Measurements from ENCODE around the gene TRPV4.

Gene TRPV4

GRCh38 chr12:109771746-109772621 is 61.2 kb downstream of the TRPV4 start:
- Histone ChIP-seq H3K9me3 (ENCODE audit: control insufficient read depth in 1 of 2, low read length in 2 of 2) (no peaks in the 10 kb centered on the region), H3K27me3 (ENCODE audit: low read depth, low read length) (no peaks in the 10 kb centered on the region), H3K4me1 (ENCODE audit: control insufficient read depth in 1 of 2, insufficient read depth in 2 of 2, low read length in 2 of 2) (peaks cover 0 to 6% of the 10 kb centered on the region in 2 donors), H3K4me3 (ENCODE audit: low read depth in 1 of 2, low read length in 2 of 2) (no peak overlapping the region), H3K36me3 (ENCODE audit: control insufficient read depth in 1 of 2, insufficient read depth in 2 of 2, low read length in 2 of 2) (no peaks in the 10 kb centered on the region), H3K27ac (ENCODE audit: low read length) (no peak overlapping the region)

GRCh38 chr12:109770861-109771670 is 62.1 kb downstream of the TRPV4 start:
- H3K4me3 ChIP-seq (ENCODE audit: low read depth in 1 of 2, low read length in 2 of 2): no peak overlapping the region
- no peaks in the 10 kb centered on the region for H3K27me3 ChIP-seq (ENCODE audit: low read depth, low read length)
- peaks cover 0 to 6% of the 10 kb centered on the region in 2 donors for H3K4me1 ChIP-seq (ENCODE audit: control insufficient read depth in 1 of 2, insufficient read depth in 2 of 2, low read length in 2 of 2)
- no peaks in the 10 kb centered on the region for H3K9me3 ChIP-seq (ENCODE audit: control insufficient read depth in 1 of 2, low read length in 2 of 2)
- no peak overlapping the region for H3K27ac ChIP-seq (ENCODE audit: low read length)
- no peaks in the 10 kb centered on the region for H3K36me3 ChIP-seq (ENCODE audit: control insufficient read depth in 1 of 2, insufficient read depth in 2 of 2, low read length in 2 of 2)

GRCh38 chr12:109770104-109770860 is 62.9 kb downstream of the TRPV4 start:
- H3K36me3 ChIP-seq (ENCODE audit: control insufficient read depth in 1 of 2, insufficient read depth in 2 of 2, low read length in 2 of 2): no peaks in the 10 kb centered on the region
- no peak overlapping the region for H3K27ac ChIP-seq (ENCODE audit: low read length)
- H3K4me3 ChIP-seq (ENCODE audit: low read depth in 1 of 2, low read length in 2 of 2): no peak overlapping the region
- H3K9me3 ChIP-seq (ENCODE audit: control insufficient read depth in 1 of 2, low read length in 2 of 2): no peaks in the 10 kb centered on the region
- H3K27me3 ChIP-seq (ENCODE audit: low read depth, low read length): no peaks in the 10 kb centered on the region
- peaks cover 0 to 6% of the 10 kb centered on the region in 2 donors for H3K4me1 ChIP-seq (ENCODE audit: control insufficient read depth in 1 of 2, insufficient read depth in 2 of 2, low read length in 2 of 2)

GRCh38 chr12:109768901-109769670 is 64.1 kb downstream of the TRPV4 start:
- Histone ChIP-seq H3K27ac (ENCODE audit: low read length) (no peak overlapping the region), H3K27me3 (ENCODE audit: low read depth, low read length) (no peaks in the 10 kb centered on the region), H3K36me3 (ENCODE audit: control insufficient read depth in 1 of 2, insufficient read depth in 2 of 2, low read length in 2 of 2) (no peaks in the 10 kb centered on the region), H3K9me3 (ENCODE audit: control insufficient read depth in 1 of 2, low read length in 2 of 2) (no peaks in the 10 kb centered on the region), H3K4me3 (ENCODE audit: low read depth in 1 of 2, low read length in 2 of 2) (no peak overlapping the region), H3K4me1 (ENCODE audit: control insufficient read depth in 1 of 2, insufficient read depth in 2 of 2, low read length in 2 of 2) (peaks cover 0 to 6% of the 10 kb centered on the region in 2 donors)

- H3K27ac ChIP-seq (ENCODE audit: low read length): no peak overlapping the region
- no peaks in the 10 kb centered on the region for H3K27me3 ChIP-seq (ENCODE audit: low read depth, low read length)
- no peak overlapping the region for H3K4me3 ChIP-seq (ENCODE audit: low read depth in 1 of 2, low read length in 2 of 2)
- H3K9me3 ChIP-seq (ENCODE audit: control insufficient read depth in 1 of 2, low read length in 2 of 2): peaks cover 0 to 4% of the 10 kb centered on the region in 2 donors
- peaks cover 0 to 6% of the 10 kb centered on the region in 2 donors for H3K4me1 ChIP-seq (ENCODE audit: control insufficient read depth in 1 of 2, insufficient read depth in 2 of 2, low read length in 2 of 2)
- no peaks in the 10 kb centered on the region for H3K36me3 ChIP-seq (ENCODE audit: control insufficient read depth in 1 of 2, insufficient read depth in 2 of 2, low read length in 2 of 2)
Observed at GRCh38 chr12:109767991-109768900, 65.0 kb downstream of the TRPV4 start.

DNA sequence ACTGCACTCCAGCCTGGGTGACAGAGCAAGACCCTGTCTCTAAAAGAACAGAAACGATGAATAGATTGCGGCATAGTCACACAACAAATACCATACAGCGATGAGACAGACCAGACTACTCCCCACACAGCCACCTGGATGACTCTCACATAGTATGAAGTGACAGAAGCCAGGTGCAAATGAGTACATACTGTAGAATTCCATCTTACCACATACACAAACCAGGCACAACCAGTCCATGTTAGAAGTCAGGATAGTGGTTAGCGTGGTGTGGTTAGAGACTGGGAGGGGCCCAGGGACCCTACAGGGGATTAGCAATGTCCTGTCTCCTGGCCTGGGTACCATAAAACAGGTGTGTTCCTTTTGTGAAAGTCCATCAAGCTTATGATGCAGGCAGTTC is 65.7 kb downstream of the TRPV4 start:
- Histone ChIP-seq H3K4me1 (ENCODE audit: control insufficient read depth in 1 of 2, insufficient read depth in 2 of 2, low read length in 2 of 2) (no peaks in the 10 kb centered on the region), H3K27ac (ENCODE audit: low read length) (no peak overlapping the region), H3K9me3 (ENCODE audit: control insufficient read depth in 1 of 2, low read length in 2 of 2) (peaks cover 0 to 5% of the 10 kb centered on the region in 2 donors), H3K27me3 (ENCODE audit: low read depth, low read length) (no peaks in the 10 kb centered on the region), H3K4me3 (ENCODE audit: low read depth in 1 of 2, low read length in 2 of 2) (no peak overlapping the region), H3K36me3 (ENCODE audit: control insufficient read depth in 1 of 2, insufficient read depth in 2 of 2, low read length in 2 of 2) (no peaks in the 10 kb centered on the region)

DNA sequence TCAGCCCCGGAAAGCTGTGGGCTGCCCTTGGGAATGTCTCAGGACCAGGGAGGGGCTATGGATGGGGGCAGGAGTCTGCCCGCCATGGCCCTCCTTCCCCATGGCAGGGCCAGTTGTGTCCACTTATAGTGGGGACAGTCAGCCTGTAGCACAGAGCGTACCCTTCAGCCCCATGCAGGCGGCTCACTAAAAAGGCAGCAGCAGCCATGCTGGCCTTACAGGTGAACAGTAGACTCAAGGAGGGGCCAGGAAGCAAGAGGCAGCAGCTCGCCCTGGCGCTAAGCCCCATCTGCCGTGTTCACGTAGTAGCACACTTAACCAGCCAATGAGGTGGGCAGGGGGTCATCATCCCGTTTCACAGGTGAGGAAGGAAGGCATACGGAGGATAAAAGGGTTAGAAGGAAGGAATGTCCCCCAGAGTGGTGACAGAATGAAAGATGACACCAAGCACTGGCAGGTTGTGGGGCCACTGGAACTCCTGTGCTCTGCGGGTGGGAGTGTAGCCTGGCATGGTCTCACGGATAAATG is 66.9 kb downstream of the TRPV4 start:
- peaks cover 0 to 5% of the 10 kb centered on the region in 2 donors for H3K9me3 ChIP-seq (ENCODE audit: control insufficient read depth in 1 of 2, low read length in 2 of 2)
- no peak overlapping the region for H3K27ac ChIP-seq (ENCODE audit: low read length)
- H3K36me3 ChIP-seq (ENCODE audit: control insufficient read depth in 1 of 2, insufficient read depth in 2 of 2, low read length in 2 of 2): no peaks in the 10 kb centered on the region
- H3K27me3 ChIP-seq (ENCODE audit: low read depth, low read length): no peaks in the 10 kb centered on the region
- H3K4me3 ChIP-seq (ENCODE audit: low read depth in 1 of 2, low read length in 2 of 2): no peak overlapping the region
- peaks cover 0 to under 1% of the 10 kb centered on the region in 2 donors for H3K4me1 ChIP-seq (ENCODE audit: control insufficient read depth in 1 of 2, insufficient read depth in 2 of 2, low read length in 2 of 2)

DNA sequence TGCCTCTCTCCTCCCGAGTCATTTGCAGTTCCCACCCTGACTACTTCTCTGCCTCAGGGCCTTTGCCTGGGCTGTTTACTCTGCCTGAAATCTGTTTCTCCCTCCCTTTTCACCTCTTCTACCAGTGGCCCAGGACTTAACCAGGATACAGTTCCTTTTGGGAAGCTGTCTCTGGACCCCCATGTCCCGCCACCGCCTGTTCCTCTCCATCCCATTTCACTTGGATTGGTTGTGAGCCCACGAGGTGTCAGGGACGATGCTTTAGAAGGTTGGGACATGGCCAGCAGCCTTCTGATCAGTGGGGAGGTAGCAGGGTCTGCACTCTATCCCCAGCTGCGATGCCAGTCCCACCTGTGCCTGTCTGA is 67.8 kb downstream of the TRPV4 start:
- H3K9me3 ChIP-seq (ENCODE audit: control insufficient read depth in 1 of 2, low read length in 2 of 2): peaks cover 0 to 5% of the 10 kb centered on the region in 2 donors
- H3K27ac ChIP-seq (ENCODE audit: low read length): no peak overlapping the region
- no peak overlapping the region for H3K4me3 ChIP-seq (ENCODE audit: low read depth in 1 of 2, low read length in 2 of 2)
- H3K27me3 ChIP-seq (ENCODE audit: low read depth, low read length): no peaks in the 10 kb centered on the region
- peaks cover 0 to 10% of the 10 kb centered on the region in 2 donors for H3K4me1 ChIP-seq (ENCODE audit: control insufficient read depth in 1 of 2, insufficient read depth in 2 of 2, low read length in 2 of 2)
- H3K36me3 ChIP-seq (ENCODE audit: control insufficient read depth in 1 of 2, insufficient read depth in 2 of 2, low read length in 2 of 2): no peaks in the 10 kb centered on the region

DNA sequence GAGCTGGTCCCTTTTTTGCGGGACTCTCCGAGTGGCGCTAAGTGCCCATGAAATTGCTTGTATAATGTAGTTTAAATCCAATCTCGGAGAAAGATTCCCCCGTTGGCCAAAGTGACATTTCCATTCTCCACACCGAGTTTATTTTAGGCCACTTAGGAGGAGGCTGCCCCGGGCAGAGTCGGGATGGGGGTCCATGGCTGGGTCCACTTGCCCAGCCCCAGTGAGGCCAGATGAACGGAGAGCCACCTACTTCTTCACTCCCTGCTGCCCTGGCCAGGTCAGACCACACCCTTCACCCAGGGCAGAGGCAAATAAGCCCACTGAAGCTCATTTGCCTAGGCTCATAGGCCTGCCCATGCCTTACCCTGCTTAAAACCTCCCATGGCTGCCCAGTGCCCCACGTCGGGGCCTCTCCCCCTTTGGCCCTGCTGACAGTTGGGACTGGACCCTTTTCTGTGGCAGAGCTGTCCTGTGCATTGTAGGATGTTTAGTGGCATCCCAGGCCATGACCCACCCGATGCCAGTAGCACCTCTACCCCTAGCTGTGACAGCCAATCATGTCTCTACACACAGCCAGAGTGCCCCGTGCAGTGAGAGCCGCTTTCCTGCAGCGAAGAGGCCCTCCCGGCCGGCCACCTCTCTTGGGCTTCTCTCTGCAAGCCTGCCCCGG is 68.3 kb downstream of the TRPV4 start:
- peaks cover 0 to 5% of the 10 kb centered on the region in 2 donors for H3K9me3 ChIP-seq (ENCODE audit: control insufficient read depth in 1 of 2, low read length in 2 of 2)
- H3K4me1 ChIP-seq (ENCODE audit: control insufficient read depth in 1 of 2, insufficient read depth in 2 of 2, low read length in 2 of 2): peaks cover 0 to 15% of the 10 kb centered on the region in 2 donors
- no peaks in the 10 kb centered on the region for H3K36me3 ChIP-seq (ENCODE audit: control insufficient read depth in 1 of 2, insufficient read depth in 2 of 2, low read length in 2 of 2)
- H3K4me3 ChIP-seq (ENCODE audit: low read depth in 1 of 2, low read length in 2 of 2): no peak overlapping the region
- no peaks in the 10 kb centered on the region for H3K27me3 ChIP-seq (ENCODE audit: low read depth, low read length)
- H3K27ac ChIP-seq (ENCODE audit: low read length): no peak overlapping the region
